H1 (cell line): ENCODE results near the gene MYH11.

Experiments
- BCL11A ChIP-seq, 2 experiments: IDR thresholded peaks; one replicate each; pipeline ENCODE4 v1.6.1; 2011; ENCODE audit warnings: low read depth in 2 of 2, low read length in 2 of 2, mild to moderate bottlenecking in 2 of 2
- EGR1 ChIP-seq: IDR thresholded peaks from 2 replicates; pipeline ENCODE4 v1.6.1; 2011; ENCODE audit warnings: low read depth, low read length, borderline replicate concordance
- EP300 ChIP-seq, 2 experiments: IDR thresholded peaks; 1 replicate in 1 of 2; 2 replicates in 1 of 2; pipeline ENCODE4 v1.6.1; 2011 to 2012; ENCODE audit warnings: low read depth in 2 of 2, low read length in 2 of 2, mild to moderate bottlenecking in 2 of 2, borderline replicate concordance in 1 of 2, inconsistent platforms in 1 of 2, moderate library complexity in 1 of 2
- JUN ChIP-seq: IDR thresholded peaks from 2 replicates; pipeline ENCODE4 v1.6.1; 2011; ENCODE audit warnings: low read depth, mild to moderate bottlenecking, improper control_type of control experiment, low read length
- POLR2A ChIP-seq, 2 experiments: IDR thresholded peaks; 1 replicate in 1 of 2; 2 replicates in 1 of 2; pipeline ENCODE4 v1.6.1; 2011; ENCODE audit warnings: low read depth in 2 of 2, low read length in 2 of 2, mild to moderate bottlenecking in 2 of 2; ENCODE audit errors: control extremely low read depth in 1 of 2
- POLR2AphosphoS5 ChIP-seq: IDR thresholded peaks from 2 replicates; pipeline ENCODE4 v1.6.1; 2011; ENCODE audit warnings: low read depth, low read length
- SIX5 ChIP-seq: IDR thresholded peaks from 2 replicates; pipeline ENCODE4 v1.6.1; 2011; ENCODE audit warnings: mild to moderate bottlenecking, low read depth, low read length
- SP1 ChIP-seq: IDR thresholded peaks from 2 replicates; pipeline ENCODE4 v1.6.1; 2011; ENCODE audit warnings: low read depth, low read length
- SP2 ChIP-seq: IDR thresholded peaks from 2 replicates; pipeline ENCODE4 v1.6.1; 2012; ENCODE audit warnings: mild to moderate bottlenecking, low read length, inconsistent platforms
- TAF1 ChIP-seq: IDR thresholded peaks from 2 replicates; pipeline ENCODE4 v1.6.1; 2011; ENCODE audit warnings: mild to moderate bottlenecking, low read depth, low read length
- TBP ChIP-seq: IDR thresholded peaks from 2 replicates; pipeline ENCODE4 v1.6.1; 2011; ENCODE audit warnings: low read depth, low read length, improper control_type of control experiment
- TCF12 ChIP-seq: IDR thresholded peaks from 2 replicates; pipeline ENCODE4 v1.6.1; 2011; ENCODE audit warnings: low read depth, mild to moderate bottlenecking, low read length
- ZNF274 ChIP-seq: IDR thresholded peaks from 2 replicates; pipeline ENCODE4 v1.7.0; 2012; ENCODE audit warnings: low read length, borderline replicate concordance; ENCODE audit errors: extremely low read depth
- TF ChIP-seq, protein P1 (sequence below), 3 experiments: IDR thresholded peaks; 1 replicate in 2 of 3; 2 replicates in 1 of 3; pipeline versions ENCODE4 v1.5.1 to v1.6.1; 2011; ENCODE audit warnings: low read length in 3 of 3, mild to moderate bottlenecking in 3 of 3, inconsistent platforms in 2 of 3, low read depth in 1 of 3, moderate library complexity in 1 of 3; ENCODE audit not compliant: insufficient read depth in 1 of 3; ENCODE audit errors: control extremely low read depth in 1 of 3

DNA sequence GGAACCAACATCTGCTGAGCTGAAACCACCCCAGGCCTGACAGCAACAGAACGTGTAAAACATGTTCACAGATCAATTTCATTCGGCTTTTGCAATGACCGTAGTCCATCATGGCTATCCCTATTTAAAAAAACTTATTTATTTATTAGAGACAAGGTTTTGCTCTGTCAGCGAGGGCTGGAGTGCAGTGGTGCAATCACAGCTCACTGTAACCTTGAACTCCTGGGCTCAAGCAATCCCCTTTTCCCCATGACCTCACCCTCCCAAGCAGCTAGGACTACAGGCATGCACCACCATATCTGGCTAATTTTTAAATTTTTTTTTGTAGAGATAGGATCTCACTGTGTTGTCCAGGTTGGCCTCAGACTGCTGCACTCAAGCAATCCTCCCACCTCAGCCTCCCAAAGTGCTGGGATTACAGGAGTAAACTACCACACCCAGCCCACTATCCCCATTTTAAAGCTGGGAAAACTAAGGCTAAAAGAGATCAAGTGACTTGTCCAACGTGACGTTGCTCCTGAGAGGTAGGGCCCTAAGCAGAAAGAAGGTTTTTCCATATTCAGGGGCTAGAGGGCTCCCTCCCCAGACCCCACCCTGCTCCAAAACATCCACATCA lies 77.7 kb downstream of the MYH11 start:
- no peak for TF ChIP-seq SP1
- no peak for TF ChIP-seq POLR2AphosphoS5
- TF ChIP-seq EP300 (IDR thresholded peaks at IDR 0.05; ENCODE audit: borderline replicate concordance in 1 of 2, low read depth in 2 of 2, low read length in 2 of 2) = no peak
- no peak for TF ChIP-seq JUN
- no peak for TF ChIP-seq EGR1
- TF ChIP-seq, protein P1, sequence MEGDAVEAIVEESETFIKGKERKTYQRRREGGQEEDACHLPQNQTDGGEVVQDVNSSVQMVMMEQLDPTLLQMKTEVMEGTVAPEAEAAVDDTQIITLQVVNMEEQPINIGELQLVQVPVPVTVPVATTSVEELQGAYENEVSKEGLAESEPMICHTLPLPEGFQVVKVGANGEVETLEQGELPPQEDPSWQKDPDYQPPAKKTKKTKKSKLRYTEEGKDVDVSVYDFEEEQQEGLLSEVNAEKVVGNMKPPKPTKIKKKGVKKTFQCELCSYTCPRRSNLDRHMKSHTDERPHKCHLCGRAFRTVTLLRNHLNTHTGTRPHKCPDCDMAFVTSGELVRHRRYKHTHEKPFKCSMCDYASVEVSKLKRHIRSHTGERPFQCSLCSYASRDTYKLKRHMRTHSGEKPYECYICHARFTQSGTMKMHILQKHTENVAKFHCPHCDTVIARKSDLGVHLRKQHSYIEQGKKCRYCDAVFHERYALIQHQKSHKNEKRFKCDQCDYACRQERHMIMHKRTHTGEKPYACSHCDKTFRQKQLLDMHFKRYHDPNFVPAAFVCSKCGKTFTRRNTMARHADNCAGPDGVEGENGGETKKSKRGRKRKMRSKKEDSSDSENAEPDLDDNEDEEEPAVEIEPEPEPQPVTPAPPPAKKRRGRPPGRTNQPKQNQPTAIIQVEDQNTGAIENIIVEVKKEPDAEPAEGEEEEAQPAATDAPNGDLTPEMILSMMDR (IDR thresholded peaks at IDR 0.05; ENCODE audit: control extremely low read depth in 1 of 3, insufficient read depth in 1 of 3, low read depth in 1 of 3, low read length in 3 of 3) = no peak
- no peak for TF ChIP-seq TCF12
- TF ChIP-seq POLR2A (IDR thresholded peaks at IDR 0.05; ENCODE audit: control extremely low read depth in 1 of 2, low read depth in 2 of 2, low read length in 2 of 2) = no peak
- TF ChIP-seq BCL11A (IDR thresholded peaks at IDR 0.05; ENCODE audit: low read depth in 2 of 2, low read length in 2 of 2) = no peak
- no peak for TF ChIP-seq TBP
- no peak for TF ChIP-seq ZNF274
- TF ChIP-seq TAF1 = no peak
- TF ChIP-seq SIX5 = no peak
- TF ChIP-seq SP2 = no peak
